K562 (cell line): ENCODE measurements around the gene NLE1. TPM values are rescaled to one million over a fixed set of nuclear protein-coding genes. Genes with fewer than 3 reads are reported as not detected.

Experiments used
- ATAC-seq: fragments of 200-7000 bp; cut with Tn5 transposase; 3 replicates; pipeline ENCODE4 v1.9.1; 2020; ENCODE audit warnings: moderate library complexity
- BruUV-seq: library from RNA; stranded (reverse); fragments of 400-500 nt; replicated peaks from 2 replicates; lab custom pipeline; 2021; lab: Mats Ljungman, UMichigan
- CTCF ChIA-PET: fragments of 300-600 bp; formaldehyde crosslinking; extraction: SDS; loops from one replicate; lab custom pipeline; 2021; ENCODE audit warnings: low intra/inter-chr PET ratio; lab: Yijun Ruan, JAX
- POLR2A ChIA-PET: fragments of 300-600, 350-650 bp; sonication (Branson Sonifier 250); formaldehyde crosslinking; extraction: SDS; loops from one replicate; lab custom pipeline; 2021; ENCODE audit warnings: antibody characterized with exemption, inconsistent platforms; lab: Yijun Ruan, JAX
- DNase-seq, 4 experiments: peaks; one replicate each; pipeline versions ENCODE4 v3.0.0 to v3.0.0-alpha.2; 2011 to 2018; ENCODE audit warnings: low spot score in 3 of 4, mixed read lengths in 3 of 4; ENCODE audit errors: extremely low read depth in 1 of 4
- FAIRE-seq: peaks from 2 replicates; lab custom pipeline; 2011; peaks lifted over from hg19 to GRCh38; lab: Jason Lieb, UNC
- H2AFZ ChIP-seq: 2 replicates; pipeline ENCODE4 v1.6.0; 2011; ENCODE audit warnings: low read depth, low read length, control low read depth, inconsistent platforms
- H3K27ac ChIP-seq: fragments of 200-600 bp; 3 replicates; pipeline ENCODE4 v1.8.0; 2011; ENCODE audit warnings: low read depth, mild to moderate bottlenecking, control low read depth, inconsistent platforms, low read length, moderate library complexity, mixed read lengths; ENCODE audit errors: extremely low read depth
- H3K27me3 ChIP-seq, 2 experiments: fragments of 300-600 bp in 1 of 2; 2 replicates in 1 of 2; 3 replicates in 1 of 2; pipeline versions ENCODE4 v1.6.0 to v1.8.0; 2011; ENCODE audit warnings: inconsistent platforms in 2 of 2, low read length in 2 of 2, mild to moderate bottlenecking in 1 of 2, mixed read lengths in 1 of 2, moderate library complexity in 1 of 2; ENCODE audit not compliant: control insufficient read depth in 2 of 2, insufficient read depth in 2 of 2
- H3K36me3 ChIP-seq: fragments of 300-600 bp; 3 replicates; pipeline ENCODE4 v1.8.0; 2011; ENCODE audit warnings: mild to moderate bottlenecking, low read length, inconsistent platforms; ENCODE audit not compliant: control insufficient read depth, insufficient read depth
- H3K4me1 ChIP-seq, 2 experiments: fragments of 200-600 bp in 1 of 2; replicated peaks in 1 of 2; 2 replicates in 1 of 2; 3 replicates in 1 of 2; pipeline versions ENCODE4 v1.5.1 to v1.8.0; 2011; ENCODE audit warnings: inconsistent platforms in 2 of 2, low read length in 2 of 2, mild to moderate bottlenecking in 1 of 2, mixed read lengths in 1 of 2, moderate library complexity in 1 of 2; ENCODE audit not compliant: control insufficient read depth in 2 of 2, insufficient read depth in 2 of 2
- H3K4me2 ChIP-seq: 2 replicates; pipeline ENCODE4 v1.6.1; 2011; ENCODE audit warnings: low read length, control low read depth, inconsistent platforms, mixed read lengths; ENCODE audit not compliant: insufficient read depth
- H3K4me3 ChIP-seq: fragments of 200-600 bp; sonication (generic), shearing (Covaris generic); 2 replicates; pipeline ENCODE4 v1.5.1; 2016; ENCODE audit warnings: control low read depth, inconsistent platforms
- H3K79me2 ChIP-seq: fragments of 200-600 bp; 3 replicates; pipeline ENCODE4 v1.8.0; 2011; ENCODE audit warnings: low read length, inconsistent platforms; ENCODE audit not compliant: control insufficient read depth, insufficient read depth
- H3K9ac ChIP-seq, 2 experiments: 2 replicates each; pipeline versions ENCODE4 v1.6.0 to v1.6.1; 2011; ENCODE audit warnings: low read depth in 2 of 2, low read length in 2 of 2, control low read depth in 1 of 2, inconsistent platforms in 1 of 2, mild to moderate bottlenecking in 1 of 2, mixed read lengths in 1 of 2; ENCODE audit not compliant: insufficient read depth in 1 of 2
- H3K9me1 ChIP-seq: one replicate; pipeline ENCODE4 v1.6.0; 2011; ENCODE audit warnings: inconsistent platforms, mild to moderate bottlenecking, low read length, moderate library complexity; ENCODE audit not compliant: control insufficient read depth, insufficient read depth
- H3K9me3 ChIP-seq: replicated peaks from 2 replicates; pipeline ENCODE4 v1.5.1; 2011; ENCODE audit warnings: low read depth, low read length, inconsistent platforms; ENCODE audit not compliant: control insufficient read depth, insufficient read depth
- H4K20me1 ChIP-seq: replicated peaks from 2 replicates; pipeline ENCODE4 v1.6.1; 2011; ENCODE audit warnings: low read length, inconsistent platforms, mixed read lengths; ENCODE audit not compliant: control insufficient read depth, insufficient read depth
- LARP7 ChIP-seq: fragments of 450-650 bp; IDR thresholded peaks from 2 replicates; pipeline ENCODE4 v1.6.1; 2016
- MCM3 ChIP-seq: fragments of 450-650 bp; IDR thresholded peaks from 2 replicates; pipeline ENCODE4 v1.6.1; 2016
- NEUROD1 ChIP-seq: fragments of 150-350 bp; IDR thresholded peaks from 2 replicates; pipeline ENCODE4 v1.6.1; 2014; ENCODE audit warnings: borderline replicate concordance, low read length, low read depth; ENCODE audit not compliant: partially characterized antibody
- POLR2AphosphoS5 ChIP-seq: IDR thresholded peaks from 2 replicates; pipeline ENCODE4 v1.6.1; 2011; ENCODE audit warnings: mild to moderate bottlenecking, low read depth, low read length, moderate library complexity; ENCODE audit not compliant: control insufficient read depth, insufficient read depth
- SIN3A ChIP-seq, 2 experiments: fragments of 150-350 bp in 1 of 2; IDR thresholded peaks; 2 replicates each; pipeline ENCODE4 v1.6.1; 2011 to 2016; ENCODE audit warnings: borderline replicate concordance in 2 of 2, low read depth in 2 of 2, low read length in 2 of 2, mild to moderate bottlenecking in 2 of 2, moderate library complexity in 2 of 2; ENCODE audit not compliant: control insufficient read depth in 1 of 2
- SMARCA4 ChIP-seq: fragments of 450-650 bp; IDR thresholded peaks from 2 replicates; pipeline ENCODE4 v1.6.1; 2016
- ZKSCAN1 ChIP-seq: fragments of 150-350 bp; IDR thresholded peaks from 2 replicates; pipeline ENCODE4 v1.6.1; 2016; ENCODE audit warnings: low read depth, low read length
- ZKSCAN8 ChIP-seq: fragments of 200-800 bp; sonication (Bioruptor generic); IDR thresholded peaks from 2 replicates; pipeline ENCODE4 v1.6.1; 2016; ENCODE audit warnings: missing genetic modification characterization, missing compliant biosample characterization
- WGBS: fragments of 100-300 bp; shearing (Covaris generic); methylation state at CpG from one replicate; pipeline ENCODE4 v1.1.6; 2016; ENCODE audit warnings: low coverage, mixed read lengths; ENCODE audit not compliant: insufficient coverage; ENCODE audit errors: missing lambda C conversion rate; 5-methylcytosine and 5-hydroxymethylcytosine counted together
- in situ Hi-C: fragments of 300-500 bp; cut with MboI; formaldehyde crosslinking; loops from 4 replicates; pipeline ENCODE4 v1.15.0; 2018; ENCODE audit warnings: inconsistent platforms, mixed read lengths
- intact Hi-C: fragments of 100-400 bp; cut with micrococcal nuclease; formaldehyde crosslinking; loops from 2 replicates; pipeline ENCODE4 v1.14.2; 2022
- polyA plus RNA-seq, 8 experiments: library from polyadenylated mRNA; depleted of rRNA in 4 of 8; stranded (reverse) in 5 of 8; unstranded in 3 of 8; fragments of >200 nt; fragmentation: Nextera tagmentation in 2 of 8; fragmentation: Illumina TruSeq in 1 of 8; extraction: Ambion mirVana in 2 of 8; extraction: Trizol in 1 of 8; gene quantifications; 2 replicates each; pipeline versions ENCODE4 v1.2.1 to v1.2.3, GENCODE V29; 2011 to 2014; ENCODE audit warnings: inconsistent platforms in 1 of 8, missing spikeins in 1 of 8
- total RNA-seq, 7 experiments: library from RNA; depleted of rRNA in 6 of 7; stranded (reverse); fragments of >200 nt in 6 of 7; fragmentation: Illumina TruSeq in 2 of 7; extraction: Trizol in 2 of 7; gene quantifications; 2 replicates each; pipeline versions ENCODE4 v1.2.1 to v1.2.3, GENCODE V29; 2011 to 2021; ENCODE audit warnings: low replicate concordance in 1 of 7
- TF ChIP-seq, protein P1 (sequence below): fragments of 250-450 bp; sonication (Bioruptor Pico); IDR thresholded peaks from 2 replicates; pipeline ENCODE4 v1.8.0; 2021; ENCODE audit warnings: borderline replicate concordance, mild to moderate bottlenecking, moderate library complexity; ENCODE audit not compliant: poor library complexity, severe bottlenecking
- TF ChIP-seq, protein P2 (sequence below): fragments of 450-650 bp; formaldehyde crosslinking; IDR thresholded peaks from 2 replicates; pipeline ENCODE4 v1.4.0; 2022; ENCODE audit warnings: missing genetic modification characterization
- TF ChIP-seq, protein P3 (sequence below), 2 experiments: fragments of 450-650 bp; conservative IDR thresholded peaks; 2 replicates each; pipeline ENCODE4 v1.6.1; 2017; ENCODE audit warnings: mild to moderate bottlenecking in 2 of 2, moderate library complexity in 2 of 2
- TF ChIP-seq, protein P4 (sequence below), 2 experiments: fragments of 450-650 bp in 1 of 2; sonication (generic) in 1 of 2; formaldehyde crosslinking in 1 of 2; IDR thresholded peaks in 1 of 2; conservative IDR thresholded peaks in 1 of 2; 2 replicates each; pipeline versions ENCODE4 v1.6.1 to v1.8.1; 2016 to 2023; ENCODE audit warnings: mild to moderate bottlenecking in 2 of 2, moderate library complexity in 2 of 2, inconsistent platforms in 1 of 2, missing genetic modification reagents in 1 of 2
- TF ChIP-seq, protein P5 (sequence below): fragments of 250-450 bp; sonication (Bioruptor Pico); IDR thresholded peaks from 2 replicates; pipeline ENCODE4 v1.8.0; 2022; ENCODE audit warnings: inconsistent platforms

The NLE1 gene
- total and polyA plus RNA-seq, 9 of the 15 experiments (the other 6 are each of a cell fraction or from before 2014, with no cell fraction given) = 3.8 to 69.0 (median 29.4) TPM

DNA sequence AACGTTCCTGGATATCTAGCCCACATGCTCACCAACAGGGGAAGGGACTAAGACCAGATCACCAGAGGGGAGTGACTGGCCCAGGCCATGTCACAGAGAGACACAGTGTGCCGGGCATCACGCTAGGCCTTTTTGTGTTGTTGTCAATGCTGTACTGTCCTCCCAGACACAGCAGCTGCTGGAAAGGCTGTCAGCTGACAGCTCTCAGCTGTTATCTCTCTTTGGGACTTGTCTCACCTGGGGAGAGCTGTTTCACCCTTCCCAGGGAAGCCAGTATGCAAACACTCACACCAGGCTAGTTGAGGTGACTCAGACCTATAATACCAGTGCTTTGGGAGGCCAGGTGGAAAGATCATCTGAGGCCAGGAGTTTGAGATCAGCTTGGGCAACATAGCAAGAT is 24.9 kb upstream of the NLE1 start:
- H3K36me3 ChIP-seq = no peaks in the 10 kb centered on the region
- no peak for ATAC-seq
- in situ Hi-C loops = loop anchor here (10.0 kb wide), 1 partner anchor 588 kb away; the partner anchor contains the start of gene GAS2L2
- ChIA-PET CTCF (no interaction called here), POLR2A (interaction anchor here (0.5 to 1.4 kb wide), 2 partner anchors 10 to 15 kb away, joined by 3 to 4 read pairs; no protein-coding TSS in a partner anchor)
- BruUV-seq = no TSS peak
- H3K4me3 ChIP-seq = no peak overlapping the region
- no peak overlapping the region for H3K27ac ChIP-seq
- H3K9ac ChIP-seq = no peak overlapping the region
- no peaks in the 10 kb centered on the region for H3K9me3 ChIP-seq
- H3K27me3 ChIP-seq = peaks cover 19 to 52% of the 10 kb centered on the region in 2 experiments
- intact Hi-C loops = no loop called here
- DNase-seq = no peak
- H4K20me1 ChIP-seq = no peaks in the 10 kb centered on the region
- H3K9me1 ChIP-seq = no peaks in the 10 kb centered on the region
- H3K79me2 ChIP-seq = no peaks in the 10 kb centered on the region
- no peak for FAIRE-seq
- no peak overlapping the region for H3K4me2 ChIP-seq
- H3K4me1 ChIP-seq = no peaks in the 10 kb centered on the region; a peak in 1 of 5 replicates
- WGBS = 0% methylated on average over 3 of the region's 3 CpGs
- no peak overlapping the region for H2AFZ ChIP-seq
- TF ChIP-seq, protein P1, sequence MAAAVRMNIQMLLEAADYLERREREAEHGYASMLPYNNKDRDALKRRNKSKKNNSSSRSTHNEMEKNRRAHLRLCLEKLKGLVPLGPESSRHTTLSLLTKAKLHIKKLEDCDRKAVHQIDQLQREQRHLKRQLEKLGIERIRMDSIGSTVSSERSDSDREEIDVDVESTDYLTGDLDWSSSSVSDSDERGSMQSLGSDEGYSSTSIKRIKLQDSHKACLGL (CRISPR knock-in tag) = no peak
- TF ChIP-seq, protein P2, sequence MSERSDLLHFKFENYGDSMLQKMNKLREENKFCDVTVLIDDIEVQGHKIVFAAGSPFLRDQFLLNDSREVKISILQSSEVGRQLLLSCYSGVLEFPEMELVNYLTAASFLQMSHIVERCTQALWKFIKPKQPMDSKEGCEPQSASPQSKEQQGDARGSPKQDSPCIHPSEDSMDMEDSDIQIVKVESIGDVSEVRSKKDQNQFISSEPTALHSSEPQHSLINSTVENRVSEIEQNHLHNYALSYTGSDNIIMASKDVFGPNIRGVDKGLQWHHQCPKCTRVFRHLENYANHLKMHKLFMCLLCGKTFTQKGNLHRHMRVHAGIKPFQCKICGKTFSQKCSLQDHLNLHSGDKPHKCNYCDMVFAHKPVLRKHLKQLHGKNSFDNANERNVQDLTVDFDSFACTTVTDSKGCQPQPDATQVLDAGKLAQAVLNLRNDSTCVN (CRISPR knock-in tag) = no peak
- TF ChIP-seq, protein P3, sequence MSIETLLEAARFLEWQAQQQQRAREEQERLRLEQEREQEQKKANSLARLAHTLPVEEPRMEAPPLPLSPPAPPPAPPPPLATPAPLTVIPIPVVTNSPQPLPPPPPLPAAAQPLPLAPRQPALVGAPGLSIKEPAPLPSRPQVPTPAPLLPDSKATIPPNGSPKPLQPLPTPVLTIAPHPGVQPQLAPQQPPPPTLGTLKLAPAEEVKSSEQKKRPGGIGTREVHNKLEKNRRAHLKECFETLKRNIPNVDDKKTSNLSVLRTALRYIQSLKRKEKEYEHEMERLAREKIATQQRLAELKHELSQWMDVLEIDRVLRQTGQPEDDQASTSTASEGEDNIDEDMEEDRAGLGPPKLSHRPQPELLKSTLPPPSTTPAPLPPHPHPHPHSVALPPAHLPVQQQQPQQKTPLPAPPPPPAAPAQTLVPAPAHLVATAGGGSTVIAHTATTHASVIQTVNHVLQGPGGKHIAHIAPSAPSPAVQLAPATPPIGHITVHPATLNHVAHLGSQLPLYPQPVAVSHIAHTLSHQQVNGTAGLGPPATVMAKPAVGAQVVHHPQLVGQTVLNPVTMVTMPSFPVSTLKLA (conservative IDR thresholded peaks at IDR 0.05) = no peak
- TF ChIP-seq MCM3 = no peak
- no peak for TF ChIP-seq NEUROD1
- TF ChIP-seq SIN3A (IDR thresholded peaks at IDR 0.05; ENCODE audit: borderline replicate concordance in 2 of 2, control insufficient read depth in 1 of 2, low read depth in 2 of 2, low read length in 2 of 2) = no peak
- no peak for TF ChIP-seq SMARCA4
- TF ChIP-seq ZKSCAN1 = no peak
- TF ChIP-seq, protein P4, sequence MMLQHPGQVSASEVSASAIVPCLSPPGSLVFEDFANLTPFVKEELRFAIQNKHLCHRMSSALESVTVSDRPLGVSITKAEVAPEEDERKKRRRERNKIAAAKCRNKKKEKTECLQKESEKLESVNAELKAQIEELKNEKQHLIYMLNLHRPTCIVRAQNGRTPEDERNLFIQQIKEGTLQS (IDR thresholded peaks at IDR 0.05) = no peak
- TF ChIP-seq, protein P4 (CRISPR knock-in tag; conservative IDR thresholded peaks at IDR 0.05) = no peak
- TF ChIP-seq LARP7 = no peak
- TF ChIP-seq, protein P5, sequence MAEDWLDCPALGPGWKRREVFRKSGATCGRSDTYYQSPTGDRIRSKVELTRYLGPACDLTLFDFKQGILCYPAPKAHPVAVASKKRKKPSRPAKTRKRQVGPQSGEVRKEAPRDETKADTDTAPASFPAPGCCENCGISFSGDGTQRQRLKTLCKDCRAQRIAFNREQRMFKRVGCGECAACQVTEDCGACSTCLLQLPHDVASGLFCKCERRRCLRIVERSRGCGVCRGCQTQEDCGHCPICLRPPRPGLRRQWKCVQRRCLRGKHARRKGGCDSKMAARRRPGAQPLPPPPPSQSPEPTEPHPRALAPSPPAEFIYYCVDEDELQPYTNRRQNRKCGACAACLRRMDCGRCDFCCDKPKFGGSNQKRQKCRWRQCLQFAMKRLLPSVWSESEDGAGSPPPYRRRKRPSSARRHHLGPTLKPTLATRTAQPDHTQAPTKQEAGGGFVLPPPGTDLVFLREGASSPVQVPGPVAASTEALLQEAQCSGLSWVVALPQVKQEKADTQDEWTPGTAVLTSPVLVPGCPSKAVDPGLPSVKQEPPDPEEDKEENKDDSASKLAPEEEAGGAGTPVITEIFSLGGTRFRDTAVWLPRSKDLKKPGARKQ (CRISPR knock-in tag) = no peak
- no peak for TF ChIP-seq ZKSCAN8
- no peak for TF ChIP-seq POLR2AphosphoS5
